Neural progenitor cell (in vitro differentiated cells): ENCODE data around the gene CDK5RAP2. TPM values are rescaled to one million over a fixed set of nuclear protein-coding genes. Genes with fewer than 3 reads are reported as not detected.

ENCODE experiments used
- DNase-seq: peaks from one replicate; pipeline ENCODE4 v3.0.0-alpha.2; 2016; ENCODE audit warnings: low spot score
- H2AFZ ChIP-seq: fragments of 200-600 bp; sonication (generic); replicated peaks from 2 replicates; pipeline ENCODE4 v1.6.1; 2016; ENCODE audit warnings: antibody characterized with exemption
- H3F3A ChIP-seq: fragments of 200-600 bp; sonication (generic); 2 replicates; pipeline ENCODE4 v1.6.1; 2016; ENCODE audit warnings: antibody characterized with exemption, low read depth
- H3K27ac ChIP-seq: fragments of 200-600 bp; sonication (generic); 2 replicates; pipeline ENCODE4 v1.5.1; 2016; ENCODE audit warnings: mild to moderate bottlenecking
- H3K27me3 ChIP-seq: fragments of 200-600 bp; sonication (generic); 2 replicates; pipeline ENCODE4 v1.6.1; 2016; ENCODE audit warnings: mild to moderate bottlenecking, moderate library complexity
- H3K36me3 ChIP-seq: fragments of 200-600 bp; sonication (generic); 2 replicates; pipeline ENCODE4 v1.5.1; 2016
- H3K4me1 ChIP-seq: fragments of 200-600 bp; sonication (generic); 2 replicates; pipeline ENCODE4 v1.6.1; 2016; ENCODE audit warnings: mixed run types
- H3K4me2 ChIP-seq: fragments of 200-600 bp; sonication (generic); 2 replicates; pipeline ENCODE4 v1.6.1; 2016
- H3K4me3 ChIP-seq: fragments of 200-600 bp; sonication (generic); 2 replicates; pipeline ENCODE4 v1.5.1; 2016
- H3K79me2 ChIP-seq: fragments of 200-600 bp; sonication (generic); 2 replicates; pipeline ENCODE4 v1.6.1; 2016; ENCODE audit warnings: low read depth
- H3K9ac ChIP-seq: fragments of 200-600 bp; sonication (generic); 2 replicates; pipeline ENCODE4 v1.6.1; 2016
- H3K9me3 ChIP-seq: fragments of 200-600 bp; sonication (generic); 2 replicates; pipeline ENCODE4 v1.5.1; 2016; ENCODE audit warnings: low read depth
- H4K20me1 ChIP-seq: fragments of 200-600 bp; sonication (generic); 2 replicates; pipeline ENCODE4 v1.6.1; 2016; ENCODE audit warnings: low read depth
- H3K27ac Mint-ChIP-seq: 3 replicates; pipeline ENCODE4 v1.8.0; 2021; ENCODE audit warnings: mixed read lengths
- H3K27me3 Mint-ChIP-seq: 2 replicates; pipeline ENCODE4 v1.8.0; 2022; ENCODE audit warnings: low read depth, mild to moderate bottlenecking, inconsistent platforms, moderate library complexity, mixed read lengths; ENCODE audit not compliant: insufficient read depth
- H3K36me3 Mint-ChIP-seq: 3 replicates; pipeline ENCODE4 v1.8.0; 2021; ENCODE audit warnings: mixed read lengths
- H3K4me1 Mint-ChIP-seq: 3 replicates; pipeline ENCODE4 v1.8.0; 2021; ENCODE audit warnings: mixed read lengths
- H3K4me3 Mint-ChIP-seq: 3 replicates; pipeline ENCODE4 v1.8.0; 2021; ENCODE audit warnings: mild to moderate bottlenecking, moderate library complexity, mixed read lengths
- H3K9me3 Mint-ChIP-seq: 3 replicates; pipeline ENCODE4 v1.8.0; 2020; ENCODE audit warnings: mixed read lengths
- CTCF ChIP-seq: fragments of 200-600 bp; sonication (generic); IDR thresholded peaks from 2 replicates; pipeline ENCODE4 v1.5.1; 2017; ENCODE audit warnings: antibody characterized with exemption, mild to moderate bottlenecking
- EZH2 ChIP-seq: fragments of 200-600 bp; sonication (generic); IDR thresholded peaks from 2 replicates; pipeline ENCODE4 v1.6.1; 2017; ENCODE audit warnings: antibody characterized with exemption, mild to moderate bottlenecking, moderate library complexity
- EZH2phosphoT487 ChIP-seq: fragments of 200-600 bp; sonication (generic); IDR thresholded peaks from 2 replicates; pipeline ENCODE4 v1.6.1; 2017; ENCODE audit warnings: antibody characterized with exemption
- total RNA-seq: library from RNA; depleted of rRNA; stranded (reverse); fragments of >200 nt; gene quantifications from 2 replicates; pipeline ENCODE4 v1.2.3, GENCODE V29; 2015; ENCODE audit warnings: low replicate concordance

The CDK5RAP2 gene
- total RNA-seq, 1 donor from 2014 or later, result 62.5 TPM

- Histone ChIP-seq H3K27me3 (no peaks in the 10 kb centered on the region), H3K9me3 (no peaks in the 10 kb centered on the region), H3K4me2 (no peak overlapping the region), H3K79me2 (no peaks in the 10 kb centered on the region), H2AFZ (no peak overlapping the region), H4K20me1 (peaks cover 13% of the 10 kb centered on the region), H3K36me3 (peaks cover 10% of the 10 kb centered on the region), H3K27ac (no peak overlapping the region), H3F3A (no peaks in the 10 kb centered on the region), H3K9ac (no peak overlapping the region), H3K4me3 (no peak overlapping the region), H3K4me1 (no peaks in the 10 kb centered on the region)
- no peaks in the 10 kb centered on the region for H3K4me1 Mint-ChIP-seq
- DNase-seq, result no peak
- H3K9me3 Mint-ChIP-seq, result peaks cover 3% of the 10 kb centered on the region
- TF ChIP-seq CTCF (no peak), EZH2phosphoT487 (no peak), EZH2 (no peak)
- H3K27me3 Mint-ChIP-seq, result no peaks in the 10 kb centered on the region
- no peak overlapping the region for H3K4me3 Mint-ChIP-seq
- peaks cover 55% of the 10 kb centered on the region for H3K36me3 Mint-ChIP-seq
- H3K27ac Mint-ChIP-seq, result no peak overlapping the region
Observed at GRCh38 chr9:120514405-120514804, 65.6 kb downstream of the CDK5RAP2 start.

- no peaks in the 10 kb centered on the region for H3K27me3 ChIP-seq
- H4K20me1 ChIP-seq, result peaks cover 13% of the 10 kb centered on the region
- no peak overlapping the region for H3K4me3 ChIP-seq
- H2AFZ ChIP-seq, result no peak overlapping the region
- H3K27me3 Mint-ChIP-seq, result no peaks in the 10 kb centered on the region
- DNase-seq, result no peak
- TF ChIP-seq EZH2phosphoT487, result no peak
- no peak for TF ChIP-seq EZH2
- no peak for TF ChIP-seq CTCF
- H3K27ac Mint-ChIP-seq, result no peak overlapping the region
- no peaks in the 10 kb centered on the region for H3K79me2 ChIP-seq
- no peaks in the 10 kb centered on the region for H3K9me3 ChIP-seq
- no peaks in the 10 kb centered on the region for H3K4me1 Mint-ChIP-seq
- H3K9me3 Mint-ChIP-seq, result peaks cover 3% of the 10 kb centered on the region
- H3K4me1 ChIP-seq, result no peaks in the 10 kb centered on the region
- no peak overlapping the region for H3K9ac ChIP-seq
- H3K36me3 Mint-ChIP-seq, result peaks cover 58% of the 10 kb centered on the region
- no peak overlapping the region for H3K4me3 Mint-ChIP-seq
- no peaks in the 10 kb centered on the region for H3F3A ChIP-seq
- H3K36me3 ChIP-seq, result peaks cover 10% of the 10 kb centered on the region
- no peak overlapping the region for H3K4me2 ChIP-seq
- no peak overlapping the region for H3K27ac ChIP-seq
Observed at GRCh38 chr9:120513825-120514396, 66.1 kb downstream of the CDK5RAP2 start.

GRCh38 chr9:120510816-120511215 is 69.2 kb downstream of the CDK5RAP2 start:
- Mint-ChIP-seq H3K27me3 (no peaks in the 10 kb centered on the region), H3K9me3 (peaks cover 17% of the 10 kb centered on the region), H3K36me3 (peaks cover 65% of the 10 kb centered on the region), H3K4me1 (no peaks in the 10 kb centered on the region), H3K4me3 (no peak overlapping the region), H3K27ac (no peak overlapping the region)
- Histone ChIP-seq H3K9me3 (no peaks in the 10 kb centered on the region), H3K4me3 (no peak overlapping the region), H3K4me2 (no peak overlapping the region), H3K79me2 (peaks cover 5% of the 10 kb centered on the region), H3K36me3 (peaks cover 13% of the 10 kb centered on the region), H3K4me1 (no peaks in the 10 kb centered on the region), H4K20me1 (peaks cover 13% of the 10 kb centered on the region), H3K27me3 (no peaks in the 10 kb centered on the region), H3K27ac (no peak overlapping the region), H2AFZ (no peak overlapping the region), H3F3A (no peaks in the 10 kb centered on the region), H3K9ac (no peak overlapping the region)
- TF ChIP-seq EZH2phosphoT487, result no peak
- TF ChIP-seq CTCF, result no peak
- no peak for TF ChIP-seq EZH2
- DNase-seq, result no peak
